H9 (cell line): Measurements from ENCODE around the gene SS18L1. TPM values are rescaled to one million over a fixed set of nuclear protein-coding genes. Genes with fewer than 3 reads are reported as not detected.

ENCODE experiments used
- DNase-seq: peaks from one replicate; pipeline ENCODE4 v3.0.0-alpha.2; 2017
- H2AFZ ChIP-seq: one replicate; pipeline ENCODE4 v1.6.1; 2013; ENCODE audit warnings: mild to moderate bottlenecking, low read length, control low read depth, moderate library complexity
- H2AK5ac ChIP-seq: 2 replicates; pipeline ENCODE4 v1.6.1; 2013; ENCODE audit warnings: low read length, control low read depth, mixed read lengths; ENCODE audit not compliant: insufficient read length
- H2BK120ac ChIP-seq: one replicate; pipeline ENCODE4 v1.6.1; 2013; ENCODE audit warnings: low read depth, mild to moderate bottlenecking, low read length, control low read depth, inconsistent platforms; ENCODE audit not compliant: poor library complexity, severe bottlenecking
- H2BK12ac ChIP-seq: 2 replicates; pipeline ENCODE4 v1.6.1; 2013; ENCODE audit warnings: low read length, control low read depth, mixed read lengths, low read depth; ENCODE audit not compliant: insufficient read length
- H2BK15ac ChIP-seq: 2 replicates; pipeline ENCODE4 v1.6.1; 2013; ENCODE audit warnings: low read depth, low read length, control low read depth
- H2BK20ac ChIP-seq: one replicate; pipeline ENCODE4 v1.6.1; 2013; ENCODE audit warnings: low read depth, mild to moderate bottlenecking, low read length, control low read depth, inconsistent platforms; ENCODE audit not compliant: poor library complexity, severe bottlenecking
- H2BK5ac ChIP-seq: 2 replicates; pipeline ENCODE4 v1.6.1; 2013; ENCODE audit warnings: low read length, control low read depth, mixed read lengths; ENCODE audit not compliant: insufficient read length
- H3K14ac ChIP-seq: 2 replicates; pipeline ENCODE4 v1.6.1; 2013; ENCODE audit warnings: low read length, control low read depth; ENCODE audit not compliant: insufficient read depth
- H3K18ac ChIP-seq: 2 replicates; pipeline ENCODE4 v1.6.1; 2013; ENCODE audit warnings: low read depth, mild to moderate bottlenecking, mixed read lengths, low read length, control low read depth; ENCODE audit not compliant: insufficient read length
- H3K23ac ChIP-seq: 2 replicates; pipeline ENCODE4 v1.6.1; 2013; ENCODE audit warnings: low read length, control low read depth, mixed read lengths, low read depth; ENCODE audit not compliant: insufficient read length
- H3K23me2 ChIP-seq: 2 replicates; pipeline ENCODE4 v1.6.1; 2013; ENCODE audit warnings: low read depth, mild to moderate bottlenecking, mixed read lengths, low read length, control low read depth; ENCODE audit not compliant: insufficient read length, poor library complexity, severe bottlenecking
- H3K27ac ChIP-seq: 2 replicates; pipeline ENCODE4 v1.5.1; 2013; ENCODE audit warnings: low read length, control low read depth, mixed read lengths, low read depth; ENCODE audit not compliant: insufficient read length
- H3K27me3 ChIP-seq: 2 replicates; pipeline ENCODE4 v1.6.1; 2013; ENCODE audit warnings: low read length, control low read depth, inconsistent platforms; ENCODE audit not compliant: insufficient read depth
- H3K4ac ChIP-seq: 2 replicates; pipeline ENCODE4 v1.6.1; 2013; ENCODE audit warnings: low read depth, mild to moderate bottlenecking, control low read depth, inconsistent platforms, low read length, moderate library complexity
- H3K4me1 ChIP-seq: 2 replicates; pipeline ENCODE4 v1.6.1; 2013; ENCODE audit warnings: low read length, control low read depth, inconsistent platforms; ENCODE audit not compliant: insufficient read depth
- H3K4me2 ChIP-seq: 2 replicates; pipeline ENCODE4 v1.6.1; 2013; ENCODE audit warnings: low read length, control low read depth, mixed read lengths; ENCODE audit not compliant: insufficient read length, insufficient read depth
- H3K56ac ChIP-seq: 2 replicates; pipeline ENCODE4 v1.6.1; 2013; ENCODE audit warnings: low read depth, mild to moderate bottlenecking, mixed read lengths, low read length, control low read depth; ENCODE audit not compliant: insufficient read length
- H3K79me1 ChIP-seq: 2 replicates; pipeline ENCODE4 v1.6.1; 2013; ENCODE audit warnings: low read depth, mild to moderate bottlenecking, moderate library complexity, low read length, control low read depth, inconsistent platforms; ENCODE audit not compliant: insufficient read depth, poor library complexity, severe bottlenecking
- H3K79me2 ChIP-seq: 2 replicates; pipeline ENCODE4 v1.6.1; 2013; ENCODE audit warnings: low read length, control low read depth, inconsistent platforms; ENCODE audit not compliant: insufficient read depth
- H3K9ac ChIP-seq: 2 replicates; pipeline ENCODE4 v1.6.1; 2013; ENCODE audit warnings: low read length, control low read depth, mixed read lengths; ENCODE audit not compliant: insufficient read length; ENCODE audit errors: extremely low read depth
- H3K9me3 ChIP-seq: one replicate; pipeline ENCODE4 v1.6.1; 2013; ENCODE audit warnings: low read depth, low read length, inconsistent platforms; ENCODE audit not compliant: control insufficient read depth
- H3T11ph ChIP-seq: one replicate; pipeline ENCODE4 v1.6.1; 2013; ENCODE audit warnings: mild to moderate bottlenecking, low read length, control low read depth, inconsistent platforms
- H4K20me1 ChIP-seq: one replicate; pipeline ENCODE4 v1.6.1; 2013; ENCODE audit not compliant: control insufficient read depth, insufficient read length, insufficient read depth
- H4K5ac ChIP-seq: 2 replicates; pipeline ENCODE4 v1.6.1; 2013; ENCODE audit warnings: low read depth, mild to moderate bottlenecking, mixed read lengths, low read length, control low read depth; ENCODE audit not compliant: insufficient read length
- H4K8ac ChIP-seq: replicated peaks from 2 replicates; pipeline ENCODE4 v1.6.1; 2013; ENCODE audit warnings: low read length, control low read depth, mixed read lengths, low read depth; ENCODE audit not compliant: insufficient read length
- H4K91ac ChIP-seq: 2 replicates; pipeline ENCODE4 v1.6.1; 2013; ENCODE audit warnings: low read depth, mild to moderate bottlenecking, moderate library complexity, mixed read lengths, low read length, control low read depth; ENCODE audit not compliant: insufficient read length
- H3K27ac Mint-ChIP-seq, 3 experiments: 2 replicates in 2 of 3; 3 replicates in 1 of 3; pipeline ENCODE4 v1.8.0; 2020 to 2021; ENCODE audit warnings: mixed read lengths in 3 of 3, mild to moderate bottlenecking in 1 of 3, moderate library complexity in 1 of 3
- H3K27me3 Mint-ChIP-seq: 2 replicates; pipeline ENCODE4 v1.8.0; 2021; ENCODE audit warnings: low read depth, mild to moderate bottlenecking, moderate library complexity, mixed read lengths
- H3K36me3 Mint-ChIP-seq, 3 experiments: 2 replicates in 2 of 3; 3 replicates in 1 of 3; pipeline ENCODE4 v1.8.0; 2020 to 2021; ENCODE audit warnings: low read depth in 3 of 3, mixed read lengths in 3 of 3; ENCODE audit not compliant: insufficient read depth in 1 of 3
- H3K4me1 Mint-ChIP-seq, 2 experiments: 2 replicates each; pipeline ENCODE4 v1.8.0; 2020; ENCODE audit warnings: mixed read lengths in 2 of 2
- H3K4me3 Mint-ChIP-seq, 2 experiments: 2 replicates in 1 of 2; 3 replicates in 1 of 2; pipeline ENCODE4 v1.8.0; 2020 to 2021; ENCODE audit warnings: mild to moderate bottlenecking in 2 of 2, mixed read lengths in 2 of 2, moderate library complexity in 1 of 2
- H3K9me3 Mint-ChIP-seq, 2 experiments: 2 replicates in 1 of 2; 3 replicates in 1 of 2; pipeline ENCODE4 v1.8.0; 2020; ENCODE audit warnings: mild to moderate bottlenecking in 2 of 2, mixed read lengths in 2 of 2, moderate library complexity in 1 of 2
- WGBS: extraction: QIAGEN DNeasy Blood & Tissue Kit; methylation state at CpG from one replicate; pipeline ENCODE4 v1.1.7; 2013; ENCODE audit warnings: missing lambda C conversion rate, low lambda C conversion rate, mixed read lengths; ENCODE audit not compliant: insufficient read length; ENCODE audit errors: extremely low coverage; 5-methylcytosine and 5-hydroxymethylcytosine counted together
- total RNA-seq: library from RNA; stranded (reverse); gene quantifications from 2 replicates; pipeline ENCODE4 v1.2.1, GENCODE V29; 2021
- TF ChIP-seq, protein P1 (sequence below): fragments of 200-600 bp; sonication (generic); conservative IDR thresholded peaks from 3 replicates; pipeline ENCODE4 v1.8.0; 2021; ENCODE audit warnings: antibody characterized with exemption, mild to moderate bottlenecking

The SS18L1 gene
- total RNA-seq, 1 experiment from 2014 or later: 22.2 TPM

GRCh38 chr20:62209850-62210495 is 66.4 kb downstream of the SS18L1 start:
- H3K4me1 Mint-ChIP-seq: peaks cover 4 to 19% of the 10 kb centered on the region in 2 experiments

More at GRCh38 chr20:62209850-62210495, 66.4 kb downstream of the SS18L1 start:
- Histone ChIP-seq H3K79me1 (no peaks in the 10 kb centered on the region), H3K4ac (no peak overlapping the region), H3K27ac (no peak overlapping the region), H3K23ac (no peak overlapping the region), H3K23me2 (no peaks in the 10 kb centered on the region), H2BK5ac (no peak overlapping the region), H3K4me1 (no peaks in the 10 kb centered on the region), H3T11ph (no peak overlapping the region), H2BK15ac (no peak overlapping the region), H4K8ac (no peak overlapping the region), H4K91ac (no peak overlapping the region), H3K79me2 (no peaks in the 10 kb centered on the region), H3K18ac (no peak overlapping the region), H3K14ac (no peak overlapping the region), H3K27me3 (no peaks in the 10 kb centered on the region), H4K5ac (no peak overlapping the region), H3K9me3 (no peaks in the 10 kb centered on the region), H2AFZ (no peak overlapping the region), H2AK5ac (no peak overlapping the region), H2BK20ac (no peak overlapping the region), H3K9ac (no peak overlapping the region), H2BK120ac (no peak overlapping the region), H2BK12ac (no peak overlapping the region), H4K20me1 (no peaks in the 10 kb centered on the region), H3K56ac (no peak overlapping the region), H3K4me2 (no peak overlapping the region)
- WGBS: no CpG with 5 or more reads among the region's 17 CpGs
- Mint-ChIP-seq H3K36me3 (no peaks in the 10 kb centered on the region), H3K27ac (no peak overlapping the region), H3K9me3 (no peaks in the 10 kb centered on the region), H3K27me3 (peaks cover 15% of the 10 kb centered on the region), H3K4me3 (no peak overlapping the region)
- TF ChIP-seq, protein P1, sequence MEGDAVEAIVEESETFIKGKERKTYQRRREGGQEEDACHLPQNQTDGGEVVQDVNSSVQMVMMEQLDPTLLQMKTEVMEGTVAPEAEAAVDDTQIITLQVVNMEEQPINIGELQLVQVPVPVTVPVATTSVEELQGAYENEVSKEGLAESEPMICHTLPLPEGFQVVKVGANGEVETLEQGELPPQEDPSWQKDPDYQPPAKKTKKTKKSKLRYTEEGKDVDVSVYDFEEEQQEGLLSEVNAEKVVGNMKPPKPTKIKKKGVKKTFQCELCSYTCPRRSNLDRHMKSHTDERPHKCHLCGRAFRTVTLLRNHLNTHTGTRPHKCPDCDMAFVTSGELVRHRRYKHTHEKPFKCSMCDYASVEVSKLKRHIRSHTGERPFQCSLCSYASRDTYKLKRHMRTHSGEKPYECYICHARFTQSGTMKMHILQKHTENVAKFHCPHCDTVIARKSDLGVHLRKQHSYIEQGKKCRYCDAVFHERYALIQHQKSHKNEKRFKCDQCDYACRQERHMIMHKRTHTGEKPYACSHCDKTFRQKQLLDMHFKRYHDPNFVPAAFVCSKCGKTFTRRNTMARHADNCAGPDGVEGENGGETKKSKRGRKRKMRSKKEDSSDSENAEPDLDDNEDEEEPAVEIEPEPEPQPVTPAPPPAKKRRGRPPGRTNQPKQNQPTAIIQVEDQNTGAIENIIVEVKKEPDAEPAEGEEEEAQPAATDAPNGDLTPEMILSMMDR: no peak
- no peak for DNase-seq
